Prostate gland (tissue), 2 donors: ENCODE measurements around the gene CCDC47.

Experiments used
- CTCF ChIP-seq, 4 experiments: fragments of 200-600 bp in 2 of 4; fragments of 450-650 bp in 2 of 4; sonication (generic) in 2 of 4; IDR thresholded peaks; 1 replicate in 3 of 4; 2 replicates in 1 of 4; pipeline ENCODE4 v1.5.1; 2016 to 2019; ENCODE audit warnings: antibody characterized with exemption in 4 of 4, mild to moderate bottlenecking in 2 of 4, moderate library complexity in 2 of 4
- POLR2A ChIP-seq: fragments of 450-650 bp; IDR thresholded peaks from one replicate; pipeline ENCODE4 v1.6.1; 2016; ENCODE audit warnings: antibody characterized with exemption, mild to moderate bottlenecking
- POLR2AphosphoS5 ChIP-seq: sonication (generic); formaldehyde crosslinking; IDR thresholded peaks from one replicate; pipeline ENCODE4 v1.6.1; 2017; ENCODE audit warnings: antibody characterized with exemption

DNA sequence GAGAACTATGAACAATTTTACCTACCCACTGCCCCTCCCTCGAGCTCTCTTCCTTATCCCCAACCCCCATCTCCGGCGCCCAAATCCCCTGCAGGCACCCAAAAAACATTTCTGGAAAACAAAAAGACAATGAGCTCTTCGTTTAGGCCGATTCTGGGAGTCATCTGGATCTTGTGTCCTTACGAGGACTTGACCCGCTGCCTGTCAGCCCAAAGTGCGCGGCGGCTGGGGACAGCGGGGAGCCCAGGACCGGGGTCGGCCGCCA, 32.3 kb downstream of the CCDC47 start:
- TF ChIP-seq CTCF (IDR thresholded peaks at IDR 0.05) (no peak), POLR2A (no peak), POLR2AphosphoS5 (no peak)
